Esophagus squamous epithelium (tissue), 4 donors: Measurements from ENCODE around the gene DHX29.

Experiments used
- CTCF ChIP-seq, 6 experiments: fragments of 450-650 bp in 4 of 6; fragments of 200-600 bp in 2 of 6; sonication (generic) in 2 of 6; IDR thresholded peaks; one replicate each; pipeline ENCODE4 v1.5.1; 2016 to 2019; ENCODE audit warnings: antibody characterized with exemption in 6 of 6, mild to moderate bottlenecking in 4 of 6, moderate library complexity in 4 of 6
- POLR2A ChIP-seq, 4 donors: fragments of 450-650 bp; IDR thresholded peaks; one replicate each; pipeline ENCODE4 v1.6.1; 2017; ENCODE audit warnings: antibody characterized with exemption in 4 of 4, mild to moderate bottlenecking in 4 of 4, moderate library complexity in 3 of 4

GRCh38 chr5:55320571-55320970, 13.1 kb upstream of the DHX29 start:
- TF ChIP-seq CTCF (IDR thresholded peaks at IDR 0.05), result no peak
- TF ChIP-seq POLR2A (IDR thresholded peaks at IDR 0.05), result no peak
